Nephron (organoid): ENCODE data around the gene ASTN1.

ENCODE experiments used
- H3K27ac Mint-ChIP-seq, 3 experiments: 2 replicates each; pipeline ENCODE4 v1.8.0; 2020; ENCODE audit warnings: mixed read lengths in 3 of 3, mild to moderate bottlenecking in 2 of 3, moderate library complexity in 1 of 3
- H3K27me3 Mint-ChIP-seq: 2 replicates; pipeline ENCODE4 v1.8.0; 2021; ENCODE audit warnings: low read depth, mild to moderate bottlenecking, moderate library complexity, mixed read lengths
- H3K36me3 Mint-ChIP-seq: 2 replicates; pipeline ENCODE4 v1.8.0; 2020; ENCODE audit warnings: low read depth, mixed read lengths
- H3K4me1 Mint-ChIP-seq: 2 replicates; pipeline ENCODE4 v1.8.0; 2020; ENCODE audit warnings: mixed read lengths
- H3K4me3 Mint-ChIP-seq, 3 experiments: 2 replicates each; pipeline ENCODE4 v1.8.0; 2020; ENCODE audit warnings: mild to moderate bottlenecking in 3 of 3, mixed read lengths in 3 of 3, moderate library complexity in 2 of 3
- H3K9me3 Mint-ChIP-seq: 2 replicates; pipeline ENCODE4 v1.8.0; 2020; ENCODE audit warnings: mixed read lengths
- TF ChIP-seq, protein P1 (sequence below), 3 experiments: fragments of 200-600 bp; sonication (generic); IDR thresholded peaks; one replicate each; pipeline ENCODE4 v1.5.0; 2021; ENCODE audit warnings: antibody characterized with exemption in 3 of 3; ENCODE audit not compliant: unreplicated experiment in 3 of 3

The ASTN1 gene

GRCh38 chr1:176876966-176877515, 287.5 kb downstream of the ASTN1 start:
- Mint-ChIP-seq H3K9me3 (no peaks in the 10 kb centered on the region), H3K4me1 (no peaks in the 10 kb centered on the region), H3K4me3 (no peak overlapping the region), H3K27me3 (peaks cover 11% of the 10 kb centered on the region), H3K36me3 (peaks cover 4% of the 10 kb centered on the region), H3K27ac (no peak overlapping the region)
- TF ChIP-seq, protein P1, sequence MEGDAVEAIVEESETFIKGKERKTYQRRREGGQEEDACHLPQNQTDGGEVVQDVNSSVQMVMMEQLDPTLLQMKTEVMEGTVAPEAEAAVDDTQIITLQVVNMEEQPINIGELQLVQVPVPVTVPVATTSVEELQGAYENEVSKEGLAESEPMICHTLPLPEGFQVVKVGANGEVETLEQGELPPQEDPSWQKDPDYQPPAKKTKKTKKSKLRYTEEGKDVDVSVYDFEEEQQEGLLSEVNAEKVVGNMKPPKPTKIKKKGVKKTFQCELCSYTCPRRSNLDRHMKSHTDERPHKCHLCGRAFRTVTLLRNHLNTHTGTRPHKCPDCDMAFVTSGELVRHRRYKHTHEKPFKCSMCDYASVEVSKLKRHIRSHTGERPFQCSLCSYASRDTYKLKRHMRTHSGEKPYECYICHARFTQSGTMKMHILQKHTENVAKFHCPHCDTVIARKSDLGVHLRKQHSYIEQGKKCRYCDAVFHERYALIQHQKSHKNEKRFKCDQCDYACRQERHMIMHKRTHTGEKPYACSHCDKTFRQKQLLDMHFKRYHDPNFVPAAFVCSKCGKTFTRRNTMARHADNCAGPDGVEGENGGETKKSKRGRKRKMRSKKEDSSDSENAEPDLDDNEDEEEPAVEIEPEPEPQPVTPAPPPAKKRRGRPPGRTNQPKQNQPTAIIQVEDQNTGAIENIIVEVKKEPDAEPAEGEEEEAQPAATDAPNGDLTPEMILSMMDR (IDR thresholded peaks at IDR 0.05; ENCODE audit: unreplicated experiment in 3 of 3): no peak

GRCh38 chr1:176869577-176869976, 294.9 kb downstream of the ASTN1 start:
- Mint-ChIP-seq H3K27me3 (peaks cover 5% of the 10 kb centered on the region), H3K36me3 (peaks cover 12% of the 10 kb centered on the region), H3K4me3 (no peak overlapping the region), H3K9me3 (no peaks in the 10 kb centered on the region), H3K27ac (no peak overlapping the region), H3K4me1 (no peaks in the 10 kb centered on the region)
- TF ChIP-seq, protein P1 (IDR thresholded peaks at IDR 0.05; ENCODE audit: unreplicated experiment in 3 of 3): no peak

- Mint-ChIP-seq H3K4me3 (no peak overlapping the region), H3K9me3 (no peaks in the 10 kb centered on the region), H3K36me3 (peaks cover 12% of the 10 kb centered on the region), H3K27ac (no peak overlapping the region), H3K4me1 (no peaks in the 10 kb centered on the region), H3K27me3 (no peaks in the 10 kb centered on the region)
- TF ChIP-seq, protein P1 (IDR thresholded peaks at IDR 0.05; ENCODE audit: unreplicated experiment in 3 of 3): no peak
Measured at GRCh38 chr1:176866011-176866714, 298.3 kb downstream of the ASTN1 start.

GRCh38 chr1:176864211-176864610, 300.3 kb downstream of the ASTN1 start:
- H3K4me1 Mint-ChIP-seq: no peaks in the 10 kb centered on the region
- TF ChIP-seq, protein P1 (IDR thresholded peaks at IDR 0.05; ENCODE audit: unreplicated experiment in 3 of 3): no peak
- no peak overlapping the region for H3K27ac Mint-ChIP-seq
- peaks cover 8% of the 10 kb centered on the region for H3K36me3 Mint-ChIP-seq
- no peak overlapping the region for H3K4me3 Mint-ChIP-seq
- H3K27me3 Mint-ChIP-seq: no peaks in the 10 kb centered on the region
- H3K9me3 Mint-ChIP-seq: no peaks in the 10 kb centered on the region

GRCh38 chr1:176863613-176864012, 300.9 kb downstream of the ASTN1 start:
- H3K4me1 Mint-ChIP-seq: no peaks in the 10 kb centered on the region
- H3K27me3 Mint-ChIP-seq: no peaks in the 10 kb centered on the region
- no peak overlapping the region for H3K4me3 Mint-ChIP-seq
- H3K27ac Mint-ChIP-seq: no peak overlapping the region
- no peaks in the 10 kb centered on the region for H3K9me3 Mint-ChIP-seq
- TF ChIP-seq, protein P1 (IDR thresholded peaks at IDR 0.05; ENCODE audit: unreplicated experiment in 3 of 3): no peak
- peaks cover 8% of the 10 kb centered on the region for H3K36me3 Mint-ChIP-seq

DNA sequence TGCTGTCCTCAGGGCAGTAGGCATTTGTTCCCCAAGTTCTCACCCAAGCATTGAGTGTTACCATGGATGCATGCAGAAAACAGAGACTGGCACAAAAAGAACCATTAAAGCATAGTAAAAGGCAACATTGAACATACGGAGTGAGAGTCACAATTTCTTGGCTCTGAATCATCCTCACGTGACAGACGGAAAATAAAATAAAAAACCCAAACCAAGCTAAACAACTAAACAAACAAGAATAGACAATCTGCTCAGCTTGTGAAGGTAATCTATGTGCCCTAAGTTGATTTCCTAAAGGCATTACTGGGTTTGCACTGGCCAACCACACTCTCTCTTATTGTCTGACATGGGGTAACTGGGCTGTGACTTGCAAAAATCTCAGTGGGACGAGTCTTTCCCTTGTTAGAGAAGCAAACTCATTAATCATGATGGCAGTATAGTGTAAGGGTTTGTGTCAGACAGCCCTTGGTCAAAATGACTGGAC, 306.0 kb downstream of the ASTN1 start:
- no peaks in the 10 kb centered on the region for H3K36me3 Mint-ChIP-seq
- no peaks in the 10 kb centered on the region for H3K27me3 Mint-ChIP-seq
- H3K9me3 Mint-ChIP-seq: no peaks in the 10 kb centered on the region
- peaks cover 9% of the 10 kb centered on the region for H3K4me1 Mint-ChIP-seq
- no peak overlapping the region for H3K4me3 Mint-ChIP-seq
- H3K27ac Mint-ChIP-seq: no peak overlapping the region
- TF ChIP-seq, protein P1 (IDR thresholded peaks at IDR 0.05; ENCODE audit: unreplicated experiment in 3 of 3): no peak
